Activated CD4-positive, alpha-beta T cell treated with anti-CD3 and anti-CD28 coated beads for 24 hours (primary cell): ENCODE measurements around the gene IGFBP3.
"Not testable (repeated sequence)": the region's sequence is repeated elsewhere in the genome, so short reads cannot be mapped to it uniquely, and the experiment has no call there.

ENCODE experiments used
- DNase-seq, 2 donors: peaks; one replicate each; pipeline ENCODE4 v3.0.0-alpha.2; 2020; ENCODE audit warnings: low read depth in 2 of 2

Gene IGFBP3

GRCh38 chr7:45920502-45921380 is at the start of gene IGFBP3:
Gene IGFBP3 (minus strand): TSS chr7:45921272. CDS start chr7:45921140, 132 bp downstream.
- DNase-seq = no peak

GRCh38 chr7:45970454-45970853 is 49.4 kb upstream of the IGFBP3 start:
- DNase-seq = no peak

- DNase-seq = no peak
Measured at GRCh38 chr7:45969940-45970339, 48.9 kb upstream of the IGFBP3 start.

- no peak for DNase-seq
Measured at GRCh38 chr7:45968856-45969541, 47.9 kb upstream of the IGFBP3 start.

- no peak for DNase-seq
Measured at GRCh38 chr7:45968312-45968711, 47.2 kb upstream of the IGFBP3 start.

- DNase-seq = no peak
Measured at GRCh38 chr7:45967591-45968157, 46.6 kb upstream of the IGFBP3 start.

- no peak for DNase-seq
Measured at GRCh38 chr7:45962861-45963260, 41.8 kb upstream of the IGFBP3 start.

- no peak for DNase-seq
Measured at GRCh38 chr7:45957721-45958120, 36.6 kb upstream of the IGFBP3 start.

- DNase-seq = no peak
Measured at GRCh38 chr7:45955286-45955685, 34.2 kb upstream of the IGFBP3 start.

GRCh38 chr7:45953055-45953454 is 32.0 kb upstream of the IGFBP3 start:
- not testable (repeated sequence) for DNase-seq

- no peak for DNase-seq
Measured at GRCh38 chr7:45944058-45944457, 23.0 kb upstream of the IGFBP3 start.

- no peak for DNase-seq
Measured at GRCh38 chr7:45940939-45941338, 19.9 kb upstream of the IGFBP3 start.

- peak; percentile 6 to 18 for DNase-seq
Measured at GRCh38 chr7:45940237-45940781, 19.2 kb upstream of the IGFBP3 start.

- no peak for DNase-seq
Measured at GRCh38 chr7:45939574-45939973, 18.5 kb upstream of the IGFBP3 start.

- DNase-seq = no peak
Measured at GRCh38 chr7:45938626-45939302, 17.7 kb upstream of the IGFBP3 start.

- DNase-seq = no peak
Measured at GRCh38 chr7:45937862-45938261, 16.8 kb upstream of the IGFBP3 start.

- no peak for DNase-seq
Measured at GRCh38 chr7:45937301-45937700, 16.2 kb upstream of the IGFBP3 start.

- DNase-seq = no peak
Measured at GRCh38 chr7:45930967-45931366, 9.9 kb upstream of the IGFBP3 start.

- no peak for DNase-seq
Measured at GRCh38 chr7:45927721-45928120, 6.6 kb upstream of the IGFBP3 start.

GRCh38 chr7:45924283-45924682 is 3.2 kb upstream of the IGFBP3 start:
- no peak for DNase-seq

- DNase-seq = no peak
Measured at GRCh38 chr7:45923818-45924217, 2.7 kb upstream of the IGFBP3 start.

GRCh38 chr7:45923290-45923689 is 2.2 kb upstream of the IGFBP3 start:
- DNase-seq = peak; percentile 51 to 53
